SH-SY5Y (cell line): ENCODE results near the gene CLIC3.

ENCODE experiments used
- GATA2 ChIP-seq: IDR thresholded peaks from 2 replicates; pipeline ENCODE4 v1.6.1; 2011; ENCODE audit warnings: mild to moderate bottlenecking, low read depth, low read length
- GATA3 ChIP-seq: IDR thresholded peaks from 2 replicates; pipeline ENCODE4 v1.6.1; 2011; ENCODE audit warnings: low read depth, mild to moderate bottlenecking, low read length, moderate library complexity

The CLIC3 gene

GRCh38 chr9:136953771-136954269 lies 42.5 kb downstream of the CLIC3 start:
- TF ChIP-seq GATA2 (no peak), GATA3 (no peak)

- TF ChIP-seq GATA3 (no peak), GATA2 (no peak)
These were observed 43.2 kb downstream of the CLIC3 start for GRCh38 chr9:136952876-136953770.

- TF ChIP-seq GATA2, result no peak
- no peak for TF ChIP-seq GATA3
These were observed 44.0 kb downstream of the CLIC3 start for GRCh38 chr9:136952321-136952850.

- TF ChIP-seq GATA3 (no peak), GATA2 (no peak)
These were observed 44.6 kb downstream of the CLIC3 start, which contains the start of gene LCN12 for GRCh38 chr9:136951541-136952320. Gene LCN12, plus strand, starts transcription at chr9:136952273. Its CDS starts 55 bp downstream, at chr9:136952328.

- TF ChIP-seq GATA2, result no peak
- no peak for TF ChIP-seq GATA3
These were observed 45.6 kb downstream of the CLIC3 start for GRCh38 chr9:136950656-136951276.

- TF ChIP-seq GATA2, result no peak
- TF ChIP-seq GATA3, result no peak
These were observed 46.3 kb downstream of the CLIC3 start for GRCh38 chr9:136949817-136950655.

- TF ChIP-seq GATA3 (no peak), GATA2 (no peak)
These were observed 47.0 kb downstream of the CLIC3 start for GRCh38 chr9:136949239-136949816.

GRCh38 chr9:136947955-136948510 lies 48.3 kb downstream of the CLIC3 start:
- no peak for TF ChIP-seq GATA3

- no peak for TF ChIP-seq GATA3
- no peak for TF ChIP-seq GATA2
These were observed 49.1 kb downstream of the CLIC3 start for GRCh38 chr9:136947028-136947891.

GRCh38 chr9:136946228-136947027 lies 49.9 kb downstream of the CLIC3 start:
- TF ChIP-seq GATA3, result no peak
- no peak for TF ChIP-seq GATA2
